Lower leg skin (tissue), 3 donors: ENCODE results near the gene PDLIM7.

Source experiments
- POLR2A ChIP-seq, 2 donors: fragments of 450-650 bp; IDR thresholded peaks; one replicate each; pipeline ENCODE4 v1.6.1; 2016 to 2017; ENCODE audit warnings: antibody characterized with exemption in 2 of 2, mild to moderate bottlenecking in 1 of 2, moderate library complexity in 1 of 2
- TF ChIP-seq, protein P1 (sequence below), 3 donors: fragments of 450-650 bp; IDR thresholded peaks; one replicate each; pipeline ENCODE4 v1.5.1; 2016; ENCODE audit warnings: antibody characterized with exemption in 3 of 3, mild to moderate bottlenecking in 3 of 3, moderate library complexity in 2 of 3

DNA sequence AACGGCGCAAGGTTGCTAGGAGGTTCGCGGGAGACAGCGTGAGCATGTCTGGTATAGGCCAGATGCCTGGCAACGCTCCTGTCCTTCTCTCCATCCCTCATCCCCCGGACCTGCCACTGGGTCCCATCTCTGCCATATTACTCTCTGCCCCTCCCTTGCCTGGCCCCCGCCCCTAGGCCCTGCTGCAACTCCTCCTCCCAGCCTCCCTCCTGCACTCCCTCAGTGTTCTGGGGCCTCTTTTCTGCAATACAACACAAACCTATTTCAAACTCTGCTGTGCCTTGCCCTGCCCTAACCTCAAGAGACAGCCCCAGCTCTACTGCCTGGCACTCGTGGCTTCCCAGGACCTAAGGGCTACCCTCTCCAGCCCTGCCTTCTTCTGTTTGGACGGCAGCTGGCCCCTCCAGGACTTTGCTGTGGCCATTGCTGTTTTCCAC lies 15.0 kb downstream of the PDLIM7 start:
- no peak for TF ChIP-seq POLR2A (IDR thresholded peaks at IDR 0.05)
- TF ChIP-seq, protein P1, sequence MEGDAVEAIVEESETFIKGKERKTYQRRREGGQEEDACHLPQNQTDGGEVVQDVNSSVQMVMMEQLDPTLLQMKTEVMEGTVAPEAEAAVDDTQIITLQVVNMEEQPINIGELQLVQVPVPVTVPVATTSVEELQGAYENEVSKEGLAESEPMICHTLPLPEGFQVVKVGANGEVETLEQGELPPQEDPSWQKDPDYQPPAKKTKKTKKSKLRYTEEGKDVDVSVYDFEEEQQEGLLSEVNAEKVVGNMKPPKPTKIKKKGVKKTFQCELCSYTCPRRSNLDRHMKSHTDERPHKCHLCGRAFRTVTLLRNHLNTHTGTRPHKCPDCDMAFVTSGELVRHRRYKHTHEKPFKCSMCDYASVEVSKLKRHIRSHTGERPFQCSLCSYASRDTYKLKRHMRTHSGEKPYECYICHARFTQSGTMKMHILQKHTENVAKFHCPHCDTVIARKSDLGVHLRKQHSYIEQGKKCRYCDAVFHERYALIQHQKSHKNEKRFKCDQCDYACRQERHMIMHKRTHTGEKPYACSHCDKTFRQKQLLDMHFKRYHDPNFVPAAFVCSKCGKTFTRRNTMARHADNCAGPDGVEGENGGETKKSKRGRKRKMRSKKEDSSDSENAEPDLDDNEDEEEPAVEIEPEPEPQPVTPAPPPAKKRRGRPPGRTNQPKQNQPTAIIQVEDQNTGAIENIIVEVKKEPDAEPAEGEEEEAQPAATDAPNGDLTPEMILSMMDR (IDR thresholded peaks at IDR 0.05) = no peak
